Stromal cell of bone marrow (primary cell): ENCODE results near the gene PCSK4.
A peak's percentile ranks its signal among the peaks of the same experiment; 100 is the strongest.
"Not testable (repeated sequence)": the region's sequence is repeated elsewhere in the genome, so short reads cannot be mapped to it uniquely, and the experiment has no call there.

Experiments
- DNase-seq: peaks from one replicate; pipeline ENCODE4 v3.0.0-alpha.2; 2012; ENCODE audit warnings: low read depth

PCSK4 gene

GRCh38 chr19:1522061-1522460, 31.9 kb upstream of the PCSK4 start:
- no peak for DNase-seq

GRCh38 chr19:1521636-1522035, 31.5 kb upstream of the PCSK4 start:
- no peak for DNase-seq

- DNase-seq: no peak
Observed at GRCh38 chr19:1520203-1520780, 30.1 kb upstream of the PCSK4 start.

GRCh38 chr19:1519802-1520201, 29.7 kb upstream of the PCSK4 start:
- not testable (repeated sequence) for DNase-seq

GRCh38 chr19:1518471-1518870, 28.3 kb upstream of the PCSK4 start:
- DNase-seq: no peak

- DNase-seq: no peak
Observed at GRCh38 chr19:1516395-1516753, 26.2 kb upstream of the PCSK4 start.

- DNase-seq: no peak
Observed at GRCh38 chr19:1514986-1515721, 25.0 kb upstream of the PCSK4 start.

- no peak for DNase-seq
Observed at GRCh38 chr19:1514295-1514661, 24.1 kb upstream of the PCSK4 start.

GRCh38 chr19:1513499-1514294, 23.5 kb upstream of the PCSK4 start:
- DNase-seq: no peak

GRCh38 chr19:1512671-1513498, 22.7 kb upstream of the PCSK4 start, which contains the start of gene ADAMTSL5:
ADAMTSL5 (minus strand) TSS chr19:1513019; CDS start chr19:1510943, 2,076 bp downstream.
- DNase-seq: no peak

GRCh38 chr19:1511318-1512317, 21.5 kb upstream of the PCSK4 start:
- no peak for DNase-seq

- DNase-seq: no peak
Observed at GRCh38 chr19:1510807-1511206, 20.7 kb upstream of the PCSK4 start.

GRCh38 chr19:1510442-1510806, 20.3 kb upstream of the PCSK4 start:
- no peak for DNase-seq

GRCh38 chr19:1509602-1510441, 19.7 kb upstream of the PCSK4 start:
- no peak for DNase-seq

GRCh38 chr19:1508507-1508856, 18.3 kb upstream of the PCSK4 start:
- DNase-seq: no peak

- DNase-seq: peak; percentile 87
Observed at GRCh38 chr19:1507763-1508506, 17.8 kb upstream of the PCSK4 start.

- no peak for DNase-seq
Observed at GRCh38 chr19:1507192-1507660, 17.1 kb upstream of the PCSK4 start.

- no peak for DNase-seq
Observed at GRCh38 chr19:1505991-1506881, 16.1 kb upstream of the PCSK4 start.
